Astrocyte (in vitro differentiated cells and primary cell): ENCODE measurements around the gene NCAM2. TPM values are rescaled to one million over a fixed set of nuclear protein-coding genes. Genes with fewer than 3 reads are reported as not detected.

ENCODE experiments used
- DNase-seq: peaks from one replicate; pipeline ENCODE4 v3.0.0-alpha.2; 2010; ENCODE audit warnings: low read depth
- FAIRE-seq: peaks from 2 replicates; lab custom pipeline; 2011; peaks lifted over from hg19 to GRCh38; lab: Jason Lieb, UNC
- H2AFZ ChIP-seq: 2 replicates; pipeline ENCODE4 v1.6.0; 2012; ENCODE audit warnings: low read depth, low read length, inconsistent platforms
- H3K27ac ChIP-seq: 2 replicates; pipeline ENCODE4 v1.5.1; 2011; ENCODE audit warnings: low read depth, low read length, inconsistent platforms
- H3K27me3 ChIP-seq: 2 replicates; pipeline ENCODE4 v1.6.0; 2011; ENCODE audit warnings: low read length, inconsistent platforms; ENCODE audit not compliant: insufficient read depth
- H3K36me3 ChIP-seq: 2 replicates; pipeline ENCODE4 v1.5.1; 2011; ENCODE audit warnings: low read length, inconsistent platforms; ENCODE audit not compliant: insufficient read depth
- H3K4me1 ChIP-seq: 2 replicates; pipeline ENCODE4 v1.5.1; 2011; ENCODE audit warnings: low read length, inconsistent platforms; ENCODE audit not compliant: insufficient read depth
- H3K4me2 ChIP-seq: 2 replicates; pipeline ENCODE4 v1.6.0; 2012; ENCODE audit warnings: low read length, inconsistent platforms
- H3K4me3 ChIP-seq: 2 replicates; pipeline ENCODE4 v1.5.1; 2011; ENCODE audit warnings: low read depth, mild to moderate bottlenecking, low read length, inconsistent platforms; ENCODE audit not compliant: insufficient read depth
- H3K79me2 ChIP-seq: 2 replicates; pipeline ENCODE4 v1.6.0; 2012; ENCODE audit warnings: mild to moderate bottlenecking, low read length, inconsistent platforms; ENCODE audit not compliant: insufficient read depth
- H3K9ac ChIP-seq: 2 replicates; pipeline ENCODE4 v1.6.0; 2012; ENCODE audit warnings: mild to moderate bottlenecking, low read length, inconsistent platforms
- H3K9me3 ChIP-seq: 2 replicates; pipeline ENCODE4 v1.5.1; 2012; ENCODE audit warnings: low read depth, mild to moderate bottlenecking, low read length, inconsistent platforms; ENCODE audit not compliant: insufficient read depth
- H4K20me1 ChIP-seq: 2 replicates; pipeline ENCODE4 v1.6.0; 2012; ENCODE audit warnings: low read length, inconsistent platforms; ENCODE audit not compliant: insufficient read depth
- H3K27ac Mint-ChIP-seq: one replicate; pipeline ENCODE4 v1.8.0; 2021; ENCODE audit warnings: mild to moderate bottlenecking, mixed read lengths; ENCODE audit not compliant: unreplicated experiment
- H3K27me3 Mint-ChIP-seq: one replicate; pipeline ENCODE4 v1.8.0; 2021; ENCODE audit warnings: low read depth, mixed read lengths; ENCODE audit not compliant: unreplicated experiment
- H3K36me3 Mint-ChIP-seq: one replicate; pipeline ENCODE4 v1.8.0; 2021; ENCODE audit warnings: low read depth, mixed read lengths; ENCODE audit not compliant: unreplicated experiment
- H3K4me1 Mint-ChIP-seq: one replicate; pipeline ENCODE4 v1.8.0; 2021; ENCODE audit warnings: low read depth, mixed read lengths; ENCODE audit not compliant: unreplicated experiment
- H3K4me3 Mint-ChIP-seq: one replicate; pipeline ENCODE4 v1.8.0; 2021; ENCODE audit warnings: mild to moderate bottlenecking, moderate library complexity, mixed read lengths; ENCODE audit not compliant: unreplicated experiment
- H3K9me3 Mint-ChIP-seq: one replicate; pipeline ENCODE4 v1.8.0; 2021; ENCODE audit warnings: mild to moderate bottlenecking, mixed read lengths; ENCODE audit not compliant: unreplicated experiment
- EZH2 ChIP-seq: IDR thresholded peaks from 2 replicates; pipeline ENCODE4 v1.6.1; 2012; ENCODE audit warnings: mild to moderate bottlenecking, low read length, inconsistent platforms; ENCODE audit not compliant: insufficient read depth
- total RNA-seq: library from RNA; stranded (reverse); gene quantifications from 2 replicates; pipeline ENCODE4 v1.2.1, GENCODE V29; 2021
- TF ChIP-seq, protein P1 (sequence below): IDR thresholded peaks from 2 replicates; pipeline ENCODE4 v1.5.1; 2011; ENCODE audit warnings: low read depth, mild to moderate bottlenecking, inconsistent platforms, low read length, moderate library complexity; ENCODE audit not compliant: insufficient read depth

NCAM2 gene
- total RNA-seq, 1 donor from 2014 or later: 6.8 TPM

DNA sequence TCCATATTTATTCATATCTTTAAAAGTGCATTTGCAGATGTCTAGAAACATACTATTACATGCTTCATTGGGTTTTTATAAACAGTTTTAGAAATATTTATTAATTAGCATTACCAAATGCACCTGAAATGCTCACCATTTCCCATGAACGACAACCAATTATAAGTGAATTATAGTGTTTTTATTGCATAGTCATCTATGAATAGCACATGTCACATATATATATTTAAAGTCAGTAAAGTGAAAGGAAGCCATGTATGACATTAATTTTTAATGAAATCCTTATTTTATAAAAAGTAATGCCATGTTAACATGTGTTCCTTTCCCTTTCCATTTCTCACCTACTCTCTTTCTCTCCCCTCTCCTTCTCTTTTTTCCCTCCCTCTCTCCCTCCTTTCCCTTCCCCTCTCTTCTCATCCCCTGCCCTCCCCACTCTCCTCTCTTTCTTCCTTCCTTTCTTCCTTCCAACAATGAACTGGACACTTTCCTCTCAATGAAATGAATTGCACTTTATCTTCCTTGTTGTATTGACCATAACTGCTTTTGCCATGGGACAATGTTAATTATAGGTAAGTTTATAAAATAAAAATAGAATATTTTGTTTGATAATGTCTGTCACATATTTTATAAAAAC, 179.3 kb downstream of the NCAM2 start:
- H3K4me2 ChIP-seq: no peak overlapping the region
- no peak overlapping the region for H2AFZ ChIP-seq
- H3K36me3 Mint-ChIP-seq: no peaks in the 10 kb centered on the region
- H3K4me3 Mint-ChIP-seq: no peak overlapping the region
- no peak for TF ChIP-seq EZH2
- TF ChIP-seq, protein P1, sequence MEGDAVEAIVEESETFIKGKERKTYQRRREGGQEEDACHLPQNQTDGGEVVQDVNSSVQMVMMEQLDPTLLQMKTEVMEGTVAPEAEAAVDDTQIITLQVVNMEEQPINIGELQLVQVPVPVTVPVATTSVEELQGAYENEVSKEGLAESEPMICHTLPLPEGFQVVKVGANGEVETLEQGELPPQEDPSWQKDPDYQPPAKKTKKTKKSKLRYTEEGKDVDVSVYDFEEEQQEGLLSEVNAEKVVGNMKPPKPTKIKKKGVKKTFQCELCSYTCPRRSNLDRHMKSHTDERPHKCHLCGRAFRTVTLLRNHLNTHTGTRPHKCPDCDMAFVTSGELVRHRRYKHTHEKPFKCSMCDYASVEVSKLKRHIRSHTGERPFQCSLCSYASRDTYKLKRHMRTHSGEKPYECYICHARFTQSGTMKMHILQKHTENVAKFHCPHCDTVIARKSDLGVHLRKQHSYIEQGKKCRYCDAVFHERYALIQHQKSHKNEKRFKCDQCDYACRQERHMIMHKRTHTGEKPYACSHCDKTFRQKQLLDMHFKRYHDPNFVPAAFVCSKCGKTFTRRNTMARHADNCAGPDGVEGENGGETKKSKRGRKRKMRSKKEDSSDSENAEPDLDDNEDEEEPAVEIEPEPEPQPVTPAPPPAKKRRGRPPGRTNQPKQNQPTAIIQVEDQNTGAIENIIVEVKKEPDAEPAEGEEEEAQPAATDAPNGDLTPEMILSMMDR: no peak
- H3K36me3 ChIP-seq: no peaks in the 10 kb centered on the region
- no peak overlapping the region for H3K27ac ChIP-seq
- H4K20me1 ChIP-seq: no peaks in the 10 kb centered on the region
- H3K79me2 ChIP-seq: no peaks in the 10 kb centered on the region
- DNase-seq (no peak), FAIRE-seq (no peak)
- no peaks in the 10 kb centered on the region for H3K9me3 Mint-ChIP-seq
- no peaks in the 10 kb centered on the region for H3K27me3 ChIP-seq
- no peaks in the 10 kb centered on the region for H3K4me1 ChIP-seq
- H3K27me3 Mint-ChIP-seq: no peaks in the 10 kb centered on the region
- no peak overlapping the region for H3K9ac ChIP-seq
- no peak overlapping the region for H3K27ac Mint-ChIP-seq
- no peaks in the 10 kb centered on the region for H3K9me3 ChIP-seq
- no peak overlapping the region for H3K4me3 ChIP-seq
- H3K4me1 Mint-ChIP-seq: no peaks in the 10 kb centered on the region

DNA sequence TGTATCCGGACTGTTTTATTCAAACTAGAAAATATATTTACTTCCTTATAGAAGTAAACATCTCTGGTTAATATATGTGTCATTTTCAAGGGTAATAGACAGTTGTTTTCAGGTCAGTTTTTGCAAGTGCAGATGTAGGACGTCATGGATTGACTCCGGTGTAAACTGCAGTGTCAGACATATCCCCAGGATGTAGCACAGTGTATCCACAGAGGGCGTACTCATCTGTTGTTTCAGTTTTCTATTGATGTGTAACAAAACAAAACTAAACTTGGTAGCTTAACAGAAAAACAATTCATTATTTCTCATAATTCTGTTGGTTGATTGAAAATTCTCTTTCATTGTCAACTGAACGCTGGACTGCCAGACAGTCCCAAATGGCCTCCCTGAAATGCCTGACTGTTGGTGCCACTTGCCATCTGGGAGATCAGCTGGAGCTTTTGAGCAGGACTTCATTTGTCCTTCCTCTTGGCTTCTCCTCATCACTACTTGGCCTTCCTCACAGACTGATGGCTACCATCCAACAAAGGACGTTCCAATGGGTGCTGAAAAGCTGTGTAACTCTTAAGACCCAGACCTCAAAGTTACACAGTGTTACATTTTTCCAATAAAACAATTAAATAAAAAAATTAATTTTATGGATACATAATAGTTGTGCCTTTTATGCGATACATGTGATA, 181.6 kb downstream of the NCAM2 start:
- peaks cover 2% of the 10 kb centered on the region for H3K4me1 Mint-ChIP-seq
- no peak overlapping the region for H3K4me3 Mint-ChIP-seq
- Histone ChIP-seq H3K9me3 (no peaks in the 10 kb centered on the region), H2AFZ (no peak overlapping the region), H3K36me3 (no peaks in the 10 kb centered on the region), H3K4me2 (no peak overlapping the region), H3K27ac (no peak overlapping the region), H4K20me1 (no peaks in the 10 kb centered on the region), H3K79me2 (no peaks in the 10 kb centered on the region), H3K9ac (no peak overlapping the region), H3K4me3 (no peak overlapping the region), H3K27me3 (no peaks in the 10 kb centered on the region), H3K4me1 (no peaks in the 10 kb centered on the region)
- no peak for TF ChIP-seq EZH2
- TF ChIP-seq, protein P1: no peak
- H3K36me3 Mint-ChIP-seq: no peaks in the 10 kb centered on the region
- DNase-seq: no peak
- no peak overlapping the region for H3K27ac Mint-ChIP-seq
- no peaks in the 10 kb centered on the region for H3K9me3 Mint-ChIP-seq
- H3K27me3 Mint-ChIP-seq: no peaks in the 10 kb centered on the region
- FAIRE-seq: no peak

DNA sequence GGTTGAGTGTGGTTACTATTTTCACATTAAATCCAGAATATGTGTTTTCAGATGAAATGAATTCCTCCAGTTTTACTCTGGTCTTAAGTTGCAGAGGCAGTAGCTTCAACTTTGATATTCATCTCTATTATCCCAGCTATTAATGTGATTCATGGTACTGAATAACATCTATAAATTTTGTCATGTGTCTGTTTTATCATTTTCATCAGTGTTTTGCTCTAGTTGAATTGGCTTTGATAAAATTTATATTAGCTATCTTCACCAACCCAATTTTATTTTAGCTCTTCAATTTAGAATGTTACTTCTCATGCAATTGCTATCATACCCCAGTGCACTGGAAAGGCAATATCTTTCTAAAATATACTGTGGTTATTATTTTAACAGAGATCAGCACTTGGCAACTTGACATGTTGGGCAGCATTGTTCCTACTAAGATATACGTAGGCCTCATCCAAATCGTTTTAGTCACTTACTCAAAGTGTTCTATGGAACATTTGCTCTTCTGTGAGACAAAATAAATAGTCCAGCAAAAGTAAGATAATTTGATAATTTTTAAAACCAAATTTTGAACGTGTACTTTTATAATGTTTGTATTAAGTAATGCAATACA, 184.3 kb downstream of the NCAM2 start:
- no peaks in the 10 kb centered on the region for H3K9me3 ChIP-seq
- TF ChIP-seq, protein P1: no peak
- TF ChIP-seq EZH2: no peak
- Mint-ChIP-seq H3K36me3 (no peaks in the 10 kb centered on the region), H3K4me3 (no peak overlapping the region), H3K27me3 (no peaks in the 10 kb centered on the region), H3K9me3 (no peaks in the 10 kb centered on the region), H3K27ac (no peak overlapping the region), H3K4me1 (peaks cover 2% of the 10 kb centered on the region)
- H3K27me3 ChIP-seq: no peaks in the 10 kb centered on the region
- H3K36me3 ChIP-seq: no peaks in the 10 kb centered on the region
- DNase-seq: no peak
- no peak overlapping the region for H3K27ac ChIP-seq
- no peaks in the 10 kb centered on the region for H4K20me1 ChIP-seq
- no peaks in the 10 kb centered on the region for H3K79me2 ChIP-seq
- no peak overlapping the region for H3K9ac ChIP-seq
- H3K4me1 ChIP-seq: no peaks in the 10 kb centered on the region
- peak; percentile 47 for FAIRE-seq
- no peak overlapping the region for H3K4me2 ChIP-seq
- no peak overlapping the region for H3K4me3 ChIP-seq
- no peak overlapping the region for H2AFZ ChIP-seq
